Panc1 (cell line): ENCODE results near the gene CASP12. TPM values are rescaled to one million over a fixed set of nuclear protein-coding genes. Genes with fewer than 3 reads are reported as not detected.

Source experiments
- ATAC-seq: fragments of 200-7000 bp; cut with Tn5 transposase; 2 replicates; pipeline ENCODE4 v1.9.1; 2020; ENCODE audit warnings: mild to moderate bottlenecking, moderate library complexity
- BruUV-seq: library from RNA; stranded (reverse); fragments of 400-500 nt; replicated peaks from 2 replicates; lab custom pipeline; 2021; lab: Mats Ljungman, UMichigan
- CTCF ChIA-PET: fragments of 300-600 bp; sonication (Branson Sonifier 250); formaldehyde crosslinking; loops from one replicate; lab custom pipeline; 2022; ENCODE audit warnings: antibody characterized with exemption; lab: Charles Lee
- POLR2A ChIA-PET: fragments of 300-600 bp; sonication (Branson Sonifier 250); formaldehyde crosslinking; loops from one replicate; lab custom pipeline; 2022; ENCODE audit warnings: antibody characterized with exemption; lab: Charles Lee
- DNase-seq: peaks from one replicate; pipeline ENCODE4 v3.0.0-alpha.2; 2010; ENCODE audit warnings: low read depth, low spot score
- H3K27ac ChIP-seq: 2 replicates; pipeline ENCODE4 v1.5.1; 2011; ENCODE audit warnings: mild to moderate bottlenecking, low read length, inconsistent platforms
- H3K27me3 ChIP-seq: fragments of 200-500 bp; sonication (Bioruptor generic); 2 replicates; pipeline ENCODE4 v1.6.0; 2014; ENCODE audit warnings: low read length, inconsistent platforms; ENCODE audit not compliant: control insufficient read depth, insufficient read depth
- H3K36me3 ChIP-seq: fragments of 200-500 bp; sonication (Bioruptor generic); 2 replicates; pipeline ENCODE4 v1.5.1; 2014; ENCODE audit warnings: inconsistent platforms, mild to moderate bottlenecking, low read length, moderate library complexity; ENCODE audit not compliant: control insufficient read depth, insufficient read depth
- H3K4me1 ChIP-seq: 2 replicates; pipeline ENCODE4 v1.5.1; 2011; ENCODE audit warnings: inconsistent platforms, mild to moderate bottlenecking, low read length, moderate library complexity; ENCODE audit not compliant: control insufficient read depth, insufficient read depth
- H3K4me3 ChIP-seq, 2 experiments: 2 replicates each; pipeline ENCODE4 v1.5.1; 2011 to 2012; ENCODE audit warnings: low read depth in 2 of 2, low read length in 2 of 2, mild to moderate bottlenecking in 2 of 2, inconsistent platforms in 1 of 2, moderate library complexity in 1 of 2
- H3K9me3 ChIP-seq: fragments of 200-500 bp; sonication (Bioruptor generic); 2 replicates; pipeline ENCODE4 v1.5.1; 2014; ENCODE audit warnings: low read depth, mild to moderate bottlenecking, inconsistent platforms, low read length, moderate library complexity; ENCODE audit not compliant: control insufficient read depth, insufficient read depth
- POLR2AphosphoS5 ChIP-seq: IDR thresholded peaks from 2 replicates; pipeline ENCODE4 v1.6.1; 2012; ENCODE audit warnings: mild to moderate bottlenecking, low read depth, low read length, moderate library complexity
- REST ChIP-seq, 2 experiments: IDR thresholded peaks; 2 replicates each; pipeline ENCODE4 v1.6.1; 2011 to 2012; ENCODE audit warnings: low read depth in 2 of 2, control low read depth in 1 of 2, low read length in 1 of 2, mild to moderate bottlenecking in 1 of 2, moderate library complexity in 1 of 2; ENCODE audit not compliant: insufficient read depth in 1 of 2
- SIN3A ChIP-seq: IDR thresholded peaks from 2 replicates; pipeline ENCODE4 v1.6.1; 2012; ENCODE audit warnings: low read depth, mild to moderate bottlenecking, low read length, moderate library complexity, borderline replicate concordance; ENCODE audit not compliant: insufficient read depth
- TCF7L2 ChIP-seq: IDR thresholded peaks from 2 replicates; pipeline ENCODE4 v1.6.1; 2011; ENCODE audit warnings: mild to moderate bottlenecking, low read depth, low read length, inconsistent platforms
- in situ Hi-C: cut with HindIII; loops from 2 replicates; pipeline ENCODE4 v1.10.0; 2016; ENCODE audit warnings: low sequenced_read_pairs, low pct_unique_long_range_greater_than_20kb
- intact Hi-C: fragments of 100-400 bp; cut with micrococcal nuclease; formaldehyde crosslinking; loops from one replicate; pipeline ENCODE4 v1.10.0; 2022; ENCODE audit not compliant: unreplicated experiment
- total RNA-seq: library from RNA; stranded (reverse); gene quantifications from one replicate; pipeline ENCODE4 v1.2.1, GENCODE V29; 2021; ENCODE audit not compliant: unreplicated experiment
- TF ChIP-seq, protein P1 (sequence below): fragments of 450-650 bp; IDR thresholded peaks from 2 replicates; pipeline ENCODE4 v1.5.1; 2017; ENCODE audit warnings: mild to moderate bottlenecking

The CASP12 gene
- total RNA-seq, 1 experiment from 2014 or later, result not detected

GRCh38 chr11:104870910-104871309, 27.4 kb downstream of the CASP12 start:
- Histone ChIP-seq H3K27ac (no peak overlapping the region), H3K4me1 (no peaks in the 10 kb centered on the region), H3K9me3 (no peaks in the 10 kb centered on the region), H3K27me3 (no peaks in the 10 kb centered on the region), H3K36me3 (no peaks in the 10 kb centered on the region), H3K4me3 (no peak overlapping the region)
- POLR2A ChIA-PET, result no interaction called here
- CTCF ChIA-PET, result no interaction called here
- DNase-seq (no peak), ATAC-seq (no peak)
- intact Hi-C loops, result no loop called here
- TF ChIP-seq TCF7L2, result no peak
- TF ChIP-seq POLR2AphosphoS5, result no peak
- no TSS peak for BruUV-seq
- in situ Hi-C loops, result no loop called here

GRCh38 chr11:104866815-104867214, 31.4 kb downstream of the CASP12 start:
- ATAC-seq, result no peak

GRCh38 chr11:104858882-104859775, 39.1 kb downstream of the CASP12 start:
- DNase-seq, result no peak
- in situ Hi-C loops (no loop called here), intact Hi-C loops (no loop called here)
- ChIA-PET CTCF (no interaction called here), POLR2A (no interaction called here)
- ATAC-seq, result no peak
- H3K36me3 ChIP-seq, result no peaks in the 10 kb centered on the region
- no peak overlapping the region for H3K27ac ChIP-seq
- H3K4me1 ChIP-seq, result no peaks in the 10 kb centered on the region
- no TSS peak for BruUV-seq
- no peaks in the 10 kb centered on the region for H3K9me3 ChIP-seq
- TF ChIP-seq REST (IDR thresholded peaks at IDR 0.05; ENCODE audit: insufficient read depth in 1 of 2, low read depth in 2 of 2, low read length in 1 of 2) (no peak), SIN3A (no peak), POLR2AphosphoS5 (no peak), TCF7L2 (no peak)
- TF ChIP-seq, protein P1, sequence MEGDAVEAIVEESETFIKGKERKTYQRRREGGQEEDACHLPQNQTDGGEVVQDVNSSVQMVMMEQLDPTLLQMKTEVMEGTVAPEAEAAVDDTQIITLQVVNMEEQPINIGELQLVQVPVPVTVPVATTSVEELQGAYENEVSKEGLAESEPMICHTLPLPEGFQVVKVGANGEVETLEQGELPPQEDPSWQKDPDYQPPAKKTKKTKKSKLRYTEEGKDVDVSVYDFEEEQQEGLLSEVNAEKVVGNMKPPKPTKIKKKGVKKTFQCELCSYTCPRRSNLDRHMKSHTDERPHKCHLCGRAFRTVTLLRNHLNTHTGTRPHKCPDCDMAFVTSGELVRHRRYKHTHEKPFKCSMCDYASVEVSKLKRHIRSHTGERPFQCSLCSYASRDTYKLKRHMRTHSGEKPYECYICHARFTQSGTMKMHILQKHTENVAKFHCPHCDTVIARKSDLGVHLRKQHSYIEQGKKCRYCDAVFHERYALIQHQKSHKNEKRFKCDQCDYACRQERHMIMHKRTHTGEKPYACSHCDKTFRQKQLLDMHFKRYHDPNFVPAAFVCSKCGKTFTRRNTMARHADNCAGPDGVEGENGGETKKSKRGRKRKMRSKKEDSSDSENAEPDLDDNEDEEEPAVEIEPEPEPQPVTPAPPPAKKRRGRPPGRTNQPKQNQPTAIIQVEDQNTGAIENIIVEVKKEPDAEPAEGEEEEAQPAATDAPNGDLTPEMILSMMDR, result no peak
- H3K27me3 ChIP-seq, result no peaks in the 10 kb centered on the region
- H3K4me3 ChIP-seq, result no peak overlapping the region

More at GRCh38 chr11:104866815-104867214, 31.4 kb downstream of the CASP12 start:
- no peak overlapping the region for H3K4me3 ChIP-seq
- H3K27me3 ChIP-seq, result no peaks in the 10 kb centered on the region
- TF ChIP-seq POLR2AphosphoS5, result no peak
- DNase-seq, result no peak
- no peaks in the 10 kb centered on the region for H3K4me1 ChIP-seq
- POLR2A ChIA-PET, result no interaction called here
- intact Hi-C loops (no loop called here), in situ Hi-C loops (no loop called here)
- BruUV-seq, result no TSS peak
- H3K9me3 ChIP-seq, result no peaks in the 10 kb centered on the region
- CTCF ChIA-PET, result no interaction called here
- no peaks in the 10 kb centered on the region for H3K36me3 ChIP-seq
- no peak overlapping the region for H3K27ac ChIP-seq
